Endothelial cell of umbilical vein (primary cell): ENCODE data around the gene CELSR2.

ENCODE experiments used
- EZH2 ChIP-seq: IDR thresholded peaks from 2 replicates; pipeline ENCODE4 v1.6.1; 2012; ENCODE audit warnings: borderline replicate concordance, low read depth, mild to moderate bottlenecking, moderate library complexity, low read length, inconsistent platforms; ENCODE audit not compliant: severe bottlenecking
- FOS ChIP-seq: IDR thresholded peaks from 2 replicates; pipeline ENCODE4 v1.6.1; 2011; ENCODE audit warnings: mild to moderate bottlenecking, low read length, moderate library complexity, borderline replicate concordance; ENCODE audit not compliant: insufficient read depth
- GATA2 ChIP-seq: IDR thresholded peaks from 2 replicates; pipeline ENCODE4 v1.7.0; 2011; ENCODE audit warnings: low read depth, mild to moderate bottlenecking, moderate library complexity, mixed read lengths, low read length; ENCODE audit not compliant: insufficient read length, insufficient read depth
- JUN ChIP-seq: IDR thresholded peaks from 2 replicates; pipeline ENCODE4 v1.6.1; 2011; ENCODE audit warnings: borderline replicate concordance, low read depth; ENCODE audit not compliant: insufficient read length, insufficient read depth
- MYC ChIP-seq: IDR thresholded peaks from one replicate; pipeline ENCODE4 v1.6.1; 2011; ENCODE audit warnings: mild to moderate bottlenecking, low read depth, low read length
- POLR2A ChIP-seq: IDR thresholded peaks from 2 replicates; pipeline ENCODE4 v1.6.1; 2012; ENCODE audit warnings: low read depth, mild to moderate bottlenecking, control low read depth, low read length
- POLR2AphosphoS5 ChIP-seq: IDR thresholded peaks from 2 replicates; pipeline ENCODE4 v1.6.1; 2012; ENCODE audit warnings: low read depth, mild to moderate bottlenecking, control low read depth, low read length, moderate library complexity; ENCODE audit not compliant: insufficient read depth
- TF ChIP-seq, protein P1 (sequence below), 2 donors: IDR thresholded peaks; 1 replicate in 1 of 2; 2 replicates in 1 of 2; pipeline ENCODE4 v1.5.1; 2011; ENCODE audit warnings: low read length in 2 of 2, mild to moderate bottlenecking in 2 of 2, moderate library complexity in 2 of 2, control low read depth in 1 of 2, inconsistent platforms in 1 of 2, low read depth in 1 of 2; ENCODE audit not compliant: insufficient read depth in 1 of 2; ENCODE audit errors: extremely low read depth in 1 of 2
- TF ChIP-seq, protein P2 (sequence below): IDR thresholded peaks from 2 replicates; pipeline ENCODE4 v1.6.1; 2011; ENCODE audit not compliant: insufficient read depth, insufficient read length

DNA sequence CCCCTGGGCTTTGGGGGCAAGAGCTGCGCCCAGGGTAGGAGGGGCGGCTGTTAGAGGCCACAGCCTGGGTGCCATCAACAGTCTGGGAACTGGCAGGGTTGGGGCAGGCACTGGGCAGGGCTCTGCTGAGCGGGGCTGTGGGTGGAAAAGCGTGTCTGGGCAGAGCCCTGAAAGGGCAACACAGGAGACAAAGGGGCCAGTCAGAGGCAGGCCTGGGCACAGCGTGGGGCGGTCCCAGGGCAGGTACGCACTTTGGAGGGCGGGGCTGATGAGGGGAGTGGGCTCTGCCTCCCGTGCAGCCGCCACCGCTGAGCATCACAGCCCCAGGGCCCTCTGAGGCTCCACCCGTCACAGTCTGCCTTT is 13.9 kb downstream of the CELSR2 start:
- TF ChIP-seq, protein P1, sequence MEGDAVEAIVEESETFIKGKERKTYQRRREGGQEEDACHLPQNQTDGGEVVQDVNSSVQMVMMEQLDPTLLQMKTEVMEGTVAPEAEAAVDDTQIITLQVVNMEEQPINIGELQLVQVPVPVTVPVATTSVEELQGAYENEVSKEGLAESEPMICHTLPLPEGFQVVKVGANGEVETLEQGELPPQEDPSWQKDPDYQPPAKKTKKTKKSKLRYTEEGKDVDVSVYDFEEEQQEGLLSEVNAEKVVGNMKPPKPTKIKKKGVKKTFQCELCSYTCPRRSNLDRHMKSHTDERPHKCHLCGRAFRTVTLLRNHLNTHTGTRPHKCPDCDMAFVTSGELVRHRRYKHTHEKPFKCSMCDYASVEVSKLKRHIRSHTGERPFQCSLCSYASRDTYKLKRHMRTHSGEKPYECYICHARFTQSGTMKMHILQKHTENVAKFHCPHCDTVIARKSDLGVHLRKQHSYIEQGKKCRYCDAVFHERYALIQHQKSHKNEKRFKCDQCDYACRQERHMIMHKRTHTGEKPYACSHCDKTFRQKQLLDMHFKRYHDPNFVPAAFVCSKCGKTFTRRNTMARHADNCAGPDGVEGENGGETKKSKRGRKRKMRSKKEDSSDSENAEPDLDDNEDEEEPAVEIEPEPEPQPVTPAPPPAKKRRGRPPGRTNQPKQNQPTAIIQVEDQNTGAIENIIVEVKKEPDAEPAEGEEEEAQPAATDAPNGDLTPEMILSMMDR (IDR thresholded peaks at IDR 0.05; ENCODE audit: extremely low read depth in 1 of 2, insufficient read depth in 1 of 2, low read depth in 1 of 2, low read length in 2 of 2), result no peak
- TF ChIP-seq POLR2A (no peak), POLR2AphosphoS5 (no peak), EZH2 (no peak), MYC (no peak), JUN (no peak), GATA2 (no peak), FOS (no peak)
- TF ChIP-seq, protein P2, sequence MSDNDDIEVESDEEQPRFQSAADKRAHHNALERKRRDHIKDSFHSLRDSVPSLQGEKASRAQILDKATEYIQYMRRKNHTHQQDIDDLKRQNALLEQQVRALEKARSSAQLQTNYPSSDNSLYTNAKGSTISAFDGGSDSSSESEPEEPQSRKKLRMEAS, result no peak
